K562 (cell line): ENCODE results near the gene AGT. TPM values are rescaled to one million over a fixed set of nuclear protein-coding genes. Genes with fewer than 3 reads are reported as not detected.

Source experiments
- ATAC-seq: fragments of 200-7000 bp; cut with Tn5 transposase; 3 replicates; pipeline ENCODE4 v1.9.1; 2020; ENCODE audit warnings: moderate library complexity
- BruUV-seq: library from RNA; stranded (reverse); fragments of 400-500 nt; replicated peaks from 2 replicates; lab custom pipeline; 2021; lab: Mats Ljungman, UMichigan
- CTCF ChIA-PET: fragments of 300-600 bp; formaldehyde crosslinking; extraction: SDS; loops from one replicate; lab custom pipeline; 2021; ENCODE audit warnings: low intra/inter-chr PET ratio; lab: Yijun Ruan, JAX
- POLR2A ChIA-PET: fragments of 300-600, 350-650 bp; sonication (Branson Sonifier 250); formaldehyde crosslinking; extraction: SDS; loops from one replicate; lab custom pipeline; 2021; ENCODE audit warnings: antibody characterized with exemption, inconsistent platforms; lab: Yijun Ruan, JAX
- DNase-seq, 4 experiments: peaks; one replicate each; pipeline versions ENCODE4 v3.0.0 to v3.0.0-alpha.2; 2011 to 2018; ENCODE audit warnings: low spot score in 3 of 4, mixed read lengths in 3 of 4; ENCODE audit errors: extremely low read depth in 1 of 4
- FAIRE-seq: peaks from 2 replicates; lab custom pipeline; 2011; peaks lifted over from hg19 to GRCh38; lab: Jason Lieb, UNC
- H2AFZ ChIP-seq: 2 replicates; pipeline ENCODE4 v1.6.0; 2011; ENCODE audit warnings: low read depth, low read length, control low read depth, inconsistent platforms
- H3K27ac ChIP-seq: fragments of 200-600 bp; 3 replicates; pipeline ENCODE4 v1.8.0; 2011; ENCODE audit warnings: low read depth, mild to moderate bottlenecking, control low read depth, inconsistent platforms, low read length, moderate library complexity, mixed read lengths; ENCODE audit errors: extremely low read depth
- H3K27me3 ChIP-seq, 2 experiments: fragments of 300-600 bp in 1 of 2; 2 replicates in 1 of 2; 3 replicates in 1 of 2; pipeline versions ENCODE4 v1.6.0 to v1.8.0; 2011; ENCODE audit warnings: inconsistent platforms in 2 of 2, low read length in 2 of 2, mild to moderate bottlenecking in 1 of 2, mixed read lengths in 1 of 2, moderate library complexity in 1 of 2; ENCODE audit not compliant: control insufficient read depth in 2 of 2, insufficient read depth in 2 of 2
- H3K36me3 ChIP-seq: fragments of 300-600 bp; 3 replicates; pipeline ENCODE4 v1.8.0; 2011; ENCODE audit warnings: mild to moderate bottlenecking, low read length, inconsistent platforms; ENCODE audit not compliant: control insufficient read depth, insufficient read depth
- H3K4me1 ChIP-seq, 2 experiments: fragments of 200-600 bp in 1 of 2; replicated peaks in 1 of 2; 2 replicates in 1 of 2; 3 replicates in 1 of 2; pipeline versions ENCODE4 v1.5.1 to v1.8.0; 2011; ENCODE audit warnings: inconsistent platforms in 2 of 2, low read length in 2 of 2, mild to moderate bottlenecking in 1 of 2, mixed read lengths in 1 of 2, moderate library complexity in 1 of 2; ENCODE audit not compliant: control insufficient read depth in 2 of 2, insufficient read depth in 2 of 2
- H3K4me2 ChIP-seq: 2 replicates; pipeline ENCODE4 v1.6.1; 2011; ENCODE audit warnings: low read length, control low read depth, inconsistent platforms, mixed read lengths; ENCODE audit not compliant: insufficient read depth
- H3K4me3 ChIP-seq: fragments of 200-600 bp; sonication (generic), shearing (Covaris generic); 2 replicates; pipeline ENCODE4 v1.5.1; 2016; ENCODE audit warnings: control low read depth, inconsistent platforms
- H3K79me2 ChIP-seq: fragments of 200-600 bp; 3 replicates; pipeline ENCODE4 v1.8.0; 2011; ENCODE audit warnings: low read length, inconsistent platforms; ENCODE audit not compliant: control insufficient read depth, insufficient read depth
- H3K9ac ChIP-seq, 2 experiments: 2 replicates each; pipeline versions ENCODE4 v1.6.0 to v1.6.1; 2011; ENCODE audit warnings: low read depth in 2 of 2, low read length in 2 of 2, control low read depth in 1 of 2, inconsistent platforms in 1 of 2, mild to moderate bottlenecking in 1 of 2, mixed read lengths in 1 of 2; ENCODE audit not compliant: insufficient read depth in 1 of 2
- H3K9me1 ChIP-seq: one replicate; pipeline ENCODE4 v1.6.0; 2011; ENCODE audit warnings: inconsistent platforms, mild to moderate bottlenecking, low read length, moderate library complexity; ENCODE audit not compliant: control insufficient read depth, insufficient read depth
- H3K9me3 ChIP-seq: replicated peaks from 2 replicates; pipeline ENCODE4 v1.5.1; 2011; ENCODE audit warnings: low read depth, low read length, inconsistent platforms; ENCODE audit not compliant: control insufficient read depth, insufficient read depth
- H4K20me1 ChIP-seq: replicated peaks from 2 replicates; pipeline ENCODE4 v1.6.1; 2011; ENCODE audit warnings: low read length, inconsistent platforms, mixed read lengths; ENCODE audit not compliant: control insufficient read depth, insufficient read depth
- ETV5 ChIP-seq: sonication (generic); formaldehyde crosslinking; IDR thresholded peaks from 2 replicates; pipeline ENCODE4 v1.4.0; 2020; ENCODE audit warnings: low read depth, mild to moderate bottlenecking, missing genetic modification reagents
- MAX ChIP-seq: sonication (generic); formaldehyde crosslinking; IDR thresholded peaks from 2 replicates; pipeline ENCODE4 v1.9.0; 2022; ENCODE audit warnings: mild to moderate bottlenecking, missing genetic modification reagents
- NCOA6 ChIP-seq: fragments of 450-650 bp; IDR thresholded peaks from 2 replicates; pipeline ENCODE4 v1.6.1; 2017; ENCODE audit warnings: mild to moderate bottlenecking
- NR0B1 ChIP-seq: fragments of 450-650 bp; IDR thresholded peaks from one replicate; pipeline ENCODE4 v1.6.1; 2018; ENCODE audit warnings: mild to moderate bottlenecking, moderate library complexity; ENCODE audit not compliant: partially characterized antibody
- NR2C2 ChIP-seq, 2 experiments: fragments of 200-800 bp in 1 of 2; sonication (Bioruptor generic) in 1 of 2; sonication (generic) in 1 of 2; formaldehyde crosslinking in 1 of 2; IDR thresholded peaks; 2 replicates each; pipeline versions ENCODE4 v1.6.1 to v1.8.0; 2016 to 2022; ENCODE audit warnings: mild to moderate bottlenecking in 1 of 2, missing compliant biosample characterization in 1 of 2, missing genetic modification characterization in 1 of 2, missing genetic modification reagents in 1 of 2
- SRSF9 ChIP-seq: fragments of 200-400 bp; formaldehyde crosslinking; IDR thresholded peaks from 2 replicates; pipeline ENCODE4 v1.6.1; 2017; ENCODE audit warnings: low read depth, low read length, borderline replicate concordance
- ZBTB40 ChIP-seq, 2 experiments: fragments of 450-650 bp in 1 of 2; sonication (generic) in 1 of 2; formaldehyde crosslinking in 1 of 2; IDR thresholded peaks; 2 replicates each; pipeline versions ENCODE4 v1.7.1 to v1.9.0; 2016 to 2022; ENCODE audit warnings: inconsistent platforms in 1 of 2, mild to moderate bottlenecking in 1 of 2, missing genetic modification reagents in 1 of 2
- ZBTB9 ChIP-seq: fragments of 450-650 bp; formaldehyde crosslinking; IDR thresholded peaks from 2 replicates; pipeline ENCODE4 v1.4.0; 2020; ENCODE audit warnings: mild to moderate bottlenecking, moderate library complexity
- ZNF174 ChIP-seq: fragments of 250-450 bp; sonication (Bioruptor Pico); IDR thresholded peaks from 2 replicates; pipeline ENCODE4 v1.4.0; 2020; ENCODE audit warnings: mild to moderate bottlenecking
- ZNF224 ChIP-seq: sonication (generic); formaldehyde crosslinking; IDR thresholded peaks from 2 replicates; pipeline ENCODE4 v1.8.0; 2022; ENCODE audit warnings: mild to moderate bottlenecking, missing genetic modification reagents
- WGBS: fragments of 100-300 bp; shearing (Covaris generic); methylation state at CpG from one replicate; pipeline ENCODE4 v1.1.6; 2016; ENCODE audit warnings: low coverage, mixed read lengths; ENCODE audit not compliant: insufficient coverage; ENCODE audit errors: missing lambda C conversion rate; 5-methylcytosine and 5-hydroxymethylcytosine counted together
- in situ Hi-C: fragments of 300-500 bp; cut with MboI; formaldehyde crosslinking; loops from 4 replicates; pipeline ENCODE4 v1.15.0; 2018; ENCODE audit warnings: inconsistent platforms, mixed read lengths
- intact Hi-C: fragments of 100-400 bp; cut with micrococcal nuclease; formaldehyde crosslinking; loops from 2 replicates; pipeline ENCODE4 v1.14.2; 2022
- polyA plus RNA-seq, 8 experiments: library from polyadenylated mRNA; depleted of rRNA in 4 of 8; stranded (reverse) in 5 of 8; unstranded in 3 of 8; fragments of >200 nt; fragmentation: Nextera tagmentation in 2 of 8; fragmentation: Illumina TruSeq in 1 of 8; extraction: Ambion mirVana in 2 of 8; extraction: Trizol in 1 of 8; gene quantifications; 2 replicates each; pipeline versions ENCODE4 v1.2.1 to v1.2.3, GENCODE V29; 2011 to 2014; ENCODE audit warnings: inconsistent platforms in 1 of 8, missing spikeins in 1 of 8
- total RNA-seq, 7 experiments: library from RNA; depleted of rRNA in 6 of 7; stranded (reverse); fragments of >200 nt in 6 of 7; fragmentation: Illumina TruSeq in 2 of 7; extraction: Trizol in 2 of 7; gene quantifications; 2 replicates each; pipeline versions ENCODE4 v1.2.1 to v1.2.3, GENCODE V29; 2011 to 2021; ENCODE audit warnings: low replicate concordance in 1 of 7

AGT gene
- total and polyA plus RNA-seq, 9 of the 15 experiments (the other 6 are each of a cell fraction or from before 2014, with no cell fraction given) = 0.40 TPM; not detected in 8

GRCh38 chr1:230679192-230679591 lies 34.7 kb downstream of the AGT start:
- in situ Hi-C loops = no loop called here
- no TSS peak for BruUV-seq
- TF ChIP-seq MAX (no peak), NR0B1 (no peak), NR2C2 (CRISPR knock-in tag; IDR thresholded peaks at IDR 0.05) (no peak), NR2C2 (tag; IDR thresholded peaks at IDR 0.05) (no peak), NCOA6 (no peak), ZBTB9 (CRISPR knock-in tag) (no peak), ETV5 (CRISPR knock-in tag) (no peak), ZBTB40 (IDR thresholded peaks at IDR 0.05) (no peak), ZBTB40 (CRISPR knock-in tag; IDR thresholded peaks at IDR 0.05) (no peak), ZNF174 (no peak), SRSF9 (no peak), ZNF224 (no peak)

More at GRCh38 chr1:230679192-230679591, 34.7 kb downstream of the AGT start:
- FAIRE-seq (no peak), DNase-seq (no peak), ATAC-seq (no peak)
- H3K4me1 ChIP-seq = peaks cover 3 to 15% of the 10 kb centered on the region in 2 experiments; a peak in 4 of 5 replicates
- no peak overlapping the region for H3K9ac ChIP-seq
- peaks cover 8% of the 10 kb centered on the region; the same call in 1 of the 2 replicates for H3K9me3 ChIP-seq
- H2AFZ ChIP-seq = no peak overlapping the region
- no peaks in the 10 kb centered on the region; the same call in 2 of the 3 replicates for H3K79me2 ChIP-seq
- H3K27ac ChIP-seq = no peak overlapping the region
- no peaks in the 10 kb centered on the region for H3K9me1 ChIP-seq
- no peaks in the 10 kb centered on the region for H3K27me3 ChIP-seq
- H3K4me2 ChIP-seq = no peak overlapping the region
- intact Hi-C loops = no loop called here
- WGBS = 54% methylated on average over 3 of the region's 3 CpGs
- H4K20me1 ChIP-seq = peaks cover 6% of the 10 kb centered on the region; the same call in 1 of the 2 replicates
- CTCF ChIA-PET = no interaction called here
- peaks cover 84% of the 10 kb centered on the region for H3K36me3 ChIP-seq
- POLR2A ChIA-PET = no interaction called here
- H3K4me3 ChIP-seq = no peak overlapping the region
